ENCODE data around the gene TEKT3. TPM values are rescaled to one million over a fixed set of nuclear protein-coding genes. Genes with fewer than 3 reads are reported as not detected.

TEKT3 gene
- total RNA-seq, 4 donors from 2014 or later: 0.41 to 0.48 TPM; not detected in 2

DNA sequence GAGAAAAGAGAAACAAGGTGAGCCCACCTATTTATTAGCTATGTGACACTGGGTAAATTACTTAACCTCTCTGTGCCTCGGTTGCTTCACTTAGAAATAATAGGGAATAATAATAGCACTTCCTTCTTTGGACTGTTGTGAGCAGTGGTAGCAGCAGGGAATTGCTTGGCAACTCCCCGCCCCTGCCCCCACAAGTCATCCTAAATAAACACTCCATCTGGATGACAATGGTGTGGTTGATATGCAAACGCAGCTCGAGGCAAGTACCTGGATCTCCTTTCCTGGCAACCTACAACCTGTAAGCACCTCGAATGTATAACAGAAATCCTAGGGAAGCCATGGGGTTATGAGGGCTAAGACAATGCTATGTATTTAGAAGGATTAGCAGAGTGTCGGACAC, 9.1 kb downstream of the TEKT3 start:
- in situ Hi-C loops (cut with MboI; ENCODE audit: low pct_ligation_motif_present in 1 of 4, low pct_unique_long_range_greater_than_20kb in 1 of 4, low sequenced_read_pairs in 3 of 4): no loop called here
- Histone ChIP-seq H3K27me3 (no peaks in the 10 kb centered on the region), H3K27ac (no peak overlapping the region), H3K36me3 (no peaks in the 10 kb centered on the region), H3K4me3 (no peak overlapping the region), H3K9me3 (no peaks in the 10 kb centered on the region), H3K4me1 (no peaks in the 10 kb centered on the region)
- TF ChIP-seq POLR2A (IDR thresholded peaks at IDR 0.05) (no peak), EP300 (IDR thresholded peaks at IDR 0.05; ENCODE audit: low read depth) (no peak), POLR2AphosphoS5 (IDR thresholded peaks at IDR 0.05) (no peak)
- TF ChIP-seq, protein P1, sequence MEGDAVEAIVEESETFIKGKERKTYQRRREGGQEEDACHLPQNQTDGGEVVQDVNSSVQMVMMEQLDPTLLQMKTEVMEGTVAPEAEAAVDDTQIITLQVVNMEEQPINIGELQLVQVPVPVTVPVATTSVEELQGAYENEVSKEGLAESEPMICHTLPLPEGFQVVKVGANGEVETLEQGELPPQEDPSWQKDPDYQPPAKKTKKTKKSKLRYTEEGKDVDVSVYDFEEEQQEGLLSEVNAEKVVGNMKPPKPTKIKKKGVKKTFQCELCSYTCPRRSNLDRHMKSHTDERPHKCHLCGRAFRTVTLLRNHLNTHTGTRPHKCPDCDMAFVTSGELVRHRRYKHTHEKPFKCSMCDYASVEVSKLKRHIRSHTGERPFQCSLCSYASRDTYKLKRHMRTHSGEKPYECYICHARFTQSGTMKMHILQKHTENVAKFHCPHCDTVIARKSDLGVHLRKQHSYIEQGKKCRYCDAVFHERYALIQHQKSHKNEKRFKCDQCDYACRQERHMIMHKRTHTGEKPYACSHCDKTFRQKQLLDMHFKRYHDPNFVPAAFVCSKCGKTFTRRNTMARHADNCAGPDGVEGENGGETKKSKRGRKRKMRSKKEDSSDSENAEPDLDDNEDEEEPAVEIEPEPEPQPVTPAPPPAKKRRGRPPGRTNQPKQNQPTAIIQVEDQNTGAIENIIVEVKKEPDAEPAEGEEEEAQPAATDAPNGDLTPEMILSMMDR (IDR thresholded peaks at IDR 0.05): no peak
- WGBS, 2 donors (ENCODE audit: low coverage in 1 of 2): 54 to 71% methylated on average over 5 to 6 of the region's 6 CpGs
- intact Hi-C loops (cut with DNase I; ENCODE audit: low total_unique reads): no loop called here
- no peak for DNase-seq

DNA sequence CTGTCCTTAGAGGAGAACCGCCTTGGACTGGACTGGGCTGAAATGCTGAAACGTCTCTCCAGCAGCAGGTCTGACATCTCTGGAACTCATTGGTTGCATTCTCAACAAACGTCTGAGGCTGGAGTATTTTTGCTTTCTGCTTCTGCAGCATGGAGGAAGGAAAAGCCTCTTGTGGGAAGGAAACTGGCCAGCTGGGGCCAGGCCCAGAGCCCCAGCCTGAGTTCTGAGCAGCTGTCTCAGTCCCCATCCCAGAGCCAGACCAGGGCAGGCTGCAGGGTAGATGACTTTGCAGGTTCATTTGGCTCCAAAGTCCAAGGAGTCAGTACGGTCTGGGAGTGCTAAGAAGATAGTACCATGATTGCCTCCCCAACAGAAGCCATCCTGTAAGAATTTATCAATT, 18.3 kb downstream of the TEKT3 start:
- Histone ChIP-seq H3K4me1 (no peaks in the 10 kb centered on the region), H3K27me3 (no peaks in the 10 kb centered on the region), H3K9me3 (no peaks in the 10 kb centered on the region), H3K27ac (no peak overlapping the region), H3K36me3 (no peaks in the 10 kb centered on the region), H3K4me3 (no peak overlapping the region)
- 54% methylated on average over 4 of the region's 4 CpGs; no CpG with 5 or more reads in 1 of the 2 donors for WGBS, 2 donors (ENCODE audit: low coverage in 1 of 2)
- intact Hi-C loops (cut with DNase I; ENCODE audit: low total_unique reads) (no loop called here), in situ Hi-C loops (cut with MboI; ENCODE audit: low pct_ligation_motif_present in 1 of 4, low pct_unique_long_range_greater_than_20kb in 1 of 4, low sequenced_read_pairs in 3 of 4) (no loop called here)
- DNase-seq: no peak
- no peak for TF ChIP-seq POLR2AphosphoS5 (IDR thresholded peaks at IDR 0.05)
- no peak for TF ChIP-seq POLR2A (IDR thresholded peaks at IDR 0.05)
- TF ChIP-seq EP300 (IDR thresholded peaks at IDR 0.05; ENCODE audit: low read depth): no peak
- TF ChIP-seq, protein P1 (IDR thresholded peaks at IDR 0.05): no peak

DNA sequence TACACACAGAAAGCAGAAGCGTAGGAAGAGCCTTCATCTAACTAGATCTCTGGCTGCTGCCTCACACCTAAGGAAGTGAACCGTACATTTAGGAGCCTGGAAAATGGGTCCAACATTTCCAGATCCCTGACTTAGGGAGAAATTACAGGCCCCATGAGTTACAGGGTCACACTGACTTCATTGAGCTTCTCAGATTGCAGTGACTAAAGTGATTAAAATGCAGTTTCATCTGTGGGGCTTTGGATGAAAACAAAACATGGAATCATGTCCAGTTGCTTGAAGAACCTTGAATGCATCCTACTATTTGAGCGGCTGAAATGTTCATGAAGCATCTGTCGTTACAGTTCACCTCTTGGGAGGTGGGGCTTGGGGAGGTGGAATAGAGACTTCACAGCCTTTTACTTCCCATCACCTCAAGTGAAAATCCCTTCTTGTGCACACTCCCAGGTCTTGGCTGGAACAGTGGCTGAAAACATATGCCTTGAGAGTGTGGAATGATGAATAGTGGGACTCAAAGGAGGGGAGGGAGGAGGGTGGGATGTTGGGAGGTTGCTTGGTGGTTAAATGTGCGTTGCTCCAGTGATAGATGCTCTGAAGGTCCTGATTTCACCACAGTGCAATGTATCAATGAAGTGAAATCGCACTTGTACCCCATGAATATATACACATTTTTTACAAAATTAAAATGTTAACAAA, 19.7 kb downstream of the TEKT3 start:
- no peaks in the 10 kb centered on the region for H3K4me1 ChIP-seq
- WGBS, 2 donors (ENCODE audit: low coverage in 1 of 2): 80 to 84% methylated on average over 4 to 6 of the region's 6 CpGs
- H3K36me3 ChIP-seq: no peaks in the 10 kb centered on the region
- no peaks in the 10 kb centered on the region for H3K9me3 ChIP-seq
- no peaks in the 10 kb centered on the region for H3K27me3 ChIP-seq
- H3K4me3 ChIP-seq: no peak overlapping the region
- in situ Hi-C loops (cut with MboI; ENCODE audit: low pct_ligation_motif_present in 1 of 4, low pct_unique_long_range_greater_than_20kb in 1 of 4, low sequenced_read_pairs in 3 of 4): no loop called here
- intact Hi-C loops (cut with DNase I; ENCODE audit: low total_unique reads): no loop called here
- DNase-seq: no peak
- TF ChIP-seq EP300 (IDR thresholded peaks at IDR 0.05; ENCODE audit: low read depth): no peak
- TF ChIP-seq, protein P1 (IDR thresholded peaks at IDR 0.05): no peak
- TF ChIP-seq POLR2AphosphoS5 (IDR thresholded peaks at IDR 0.05): no peak
- TF ChIP-seq POLR2A (IDR thresholded peaks at IDR 0.05): no peak
- no peak overlapping the region for H3K27ac ChIP-seq

DNA sequence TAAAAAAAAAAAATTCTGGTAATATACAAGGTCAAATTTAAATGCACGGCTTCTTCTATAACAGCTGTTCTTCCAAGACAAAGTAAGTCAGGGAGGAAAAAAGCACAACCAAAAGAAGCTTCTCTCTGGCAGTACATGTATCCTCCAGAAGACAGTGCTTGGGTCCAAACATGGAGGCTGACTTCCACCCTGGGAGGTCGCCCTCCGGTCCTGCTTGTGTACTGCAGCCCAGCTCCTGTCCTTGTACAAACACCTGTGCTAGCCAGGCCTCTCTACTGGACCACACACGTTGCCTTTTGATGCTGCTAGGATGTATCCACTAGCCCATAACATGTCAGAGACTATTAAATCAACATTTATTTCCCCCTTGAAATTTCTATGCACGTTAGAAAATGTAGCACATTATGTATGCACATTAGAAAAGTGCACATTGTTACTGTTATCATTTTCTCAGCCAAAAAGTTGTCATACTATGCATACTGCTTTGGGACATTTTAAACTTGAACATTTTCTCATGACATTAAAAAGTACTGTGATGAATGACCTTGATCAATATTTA, 21.9 kb downstream of the TEKT3 start:
- H3K27me3 ChIP-seq: no peaks in the 10 kb centered on the region
- no peak overlapping the region for H3K4me3 ChIP-seq
- intact Hi-C loops (cut with DNase I; ENCODE audit: low total_unique reads) (no loop called here), in situ Hi-C loops (cut with MboI; ENCODE audit: low pct_ligation_motif_present in 1 of 4, low pct_unique_long_range_greater_than_20kb in 1 of 4, low sequenced_read_pairs in 3 of 4) (no loop called here)
- H3K27ac ChIP-seq: no peak overlapping the region
- no peaks in the 10 kb centered on the region for H3K36me3 ChIP-seq
- no peaks in the 10 kb centered on the region for H3K9me3 ChIP-seq
- DNase-seq: no peak
- 55 to 70% methylated on average over 5 of the region's 5 CpGs for WGBS, 2 donors (ENCODE audit: low coverage in 1 of 2)
- TF ChIP-seq, protein P1 (IDR thresholded peaks at IDR 0.05): no peak
- TF ChIP-seq EP300 (IDR thresholded peaks at IDR 0.05; ENCODE audit: low read depth): no peak
- no peak for TF ChIP-seq POLR2AphosphoS5 (IDR thresholded peaks at IDR 0.05)
- TF ChIP-seq POLR2A (IDR thresholded peaks at IDR 0.05): no peak
- no peaks in the 10 kb centered on the region for H3K4me1 ChIP-seq
